GM12801 (cell line): Measurements from ENCODE around the gene CTDNEP1.

ENCODE experiments used
- CTCF ChIP-seq: IDR thresholded peaks from one replicate; pipeline ENCODE4 v1.5.1; 2011; ENCODE audit warnings: control low read depth; ENCODE audit not compliant: insufficient read length; ENCODE audit errors: extremely low read depth

Gene CTDNEP1

GRCh38 chr17:7237266-7237760, 14.2 kb downstream of the CTDNEP1 start:
- TF ChIP-seq CTCF, result no peak

- TF ChIP-seq CTCF, result no peak
Measured at GRCh38 chr17:7236808-7237207, 14.7 kb downstream of the CTDNEP1 start.

- TF ChIP-seq CTCF, result no peak
Measured at GRCh38 chr17:7235693-7236665, 15.6 kb downstream of the CTDNEP1 start.

GRCh38 chr17:7234083-7234951, 17.2 kb downstream of the CTDNEP1 start, which contains the start of gene DVL2:
DVL2 (minus strand) TSS chr17:7234517; CDS start chr17:7234262, 255 bp downstream.
- TF ChIP-seq CTCF, result no peak

GRCh38 chr17:7233701-7234082, 17.8 kb downstream of the CTDNEP1 start:
- no peak for TF ChIP-seq CTCF

- TF ChIP-seq CTCF, result no peak
Measured at GRCh38 chr17:7232114-7232513, 19.4 kb downstream of the CTDNEP1 start.

GRCh38 chr17:7229504-7229903, 22.0 kb downstream of the CTDNEP1 start:
- no peak for TF ChIP-seq CTCF
